ENCODE measurements around the gene ZSCAN20.

Gene ZSCAN20
- total RNA-seq = 2.4 to 13.1 reads per million in 2 donors

- DNase-seq = peak; percentile 64
Measured at GRCh38 chr1:33472269-33472980, at the start of gene ZSCAN20. ZSCAN20 (plus strand) TSS chr1:33472645; CDS start chr1:33479289, 6,644 bp downstream.

- DNase-seq = no peak
Measured at GRCh38 chr1:33424205-33424604, 48.2 kb upstream of the ZSCAN20 start.

DNA sequence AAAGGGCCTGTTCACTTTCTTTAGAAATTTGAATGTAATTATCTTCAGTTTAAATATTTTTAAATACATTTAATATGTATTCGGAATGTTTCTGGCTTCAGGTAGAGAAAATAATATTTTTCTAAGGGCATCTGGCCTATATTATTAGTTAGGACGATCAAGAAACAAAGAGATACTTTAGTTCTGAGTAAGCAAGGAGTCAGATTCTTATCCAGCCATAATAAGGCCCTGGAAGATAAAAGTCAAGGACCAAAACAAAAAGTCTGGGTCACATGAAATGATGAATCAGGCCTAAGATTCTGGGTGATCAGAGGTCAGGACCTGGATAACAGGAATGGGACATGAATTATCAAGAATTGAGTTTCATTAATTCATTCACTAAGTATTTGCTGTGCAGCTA lies 47.8 kb upstream of the ZSCAN20 start:
- DNase-seq = no peak

- no peak for DNase-seq
Measured at GRCh38 chr1:33425900-33426299, 46.5 kb upstream of the ZSCAN20 start.

GRCh38 chr1:33426916-33427315 lies 45.5 kb upstream of the ZSCAN20 start:
- no peak for DNase-seq

DNA sequence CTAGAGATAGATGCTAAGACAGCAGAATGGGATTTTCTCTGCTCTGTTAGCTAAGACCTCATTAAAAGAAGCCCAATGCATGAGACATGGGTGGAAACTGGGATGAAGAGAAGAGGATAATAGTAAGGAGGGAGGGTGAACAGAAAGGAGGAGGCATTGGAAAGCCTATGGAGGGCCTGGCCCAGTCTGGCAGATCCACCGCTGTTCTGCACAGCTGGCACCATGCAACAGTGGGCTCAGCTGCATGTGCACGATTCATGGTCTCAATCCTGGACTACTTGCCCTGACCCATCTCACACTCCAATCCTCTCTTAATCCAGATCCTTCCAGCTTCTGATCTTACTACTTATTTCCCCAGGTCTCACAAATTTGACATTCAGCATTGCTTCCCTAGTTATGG lies 43.8 kb upstream of the ZSCAN20 start:
- DNase-seq = no peak

DNA sequence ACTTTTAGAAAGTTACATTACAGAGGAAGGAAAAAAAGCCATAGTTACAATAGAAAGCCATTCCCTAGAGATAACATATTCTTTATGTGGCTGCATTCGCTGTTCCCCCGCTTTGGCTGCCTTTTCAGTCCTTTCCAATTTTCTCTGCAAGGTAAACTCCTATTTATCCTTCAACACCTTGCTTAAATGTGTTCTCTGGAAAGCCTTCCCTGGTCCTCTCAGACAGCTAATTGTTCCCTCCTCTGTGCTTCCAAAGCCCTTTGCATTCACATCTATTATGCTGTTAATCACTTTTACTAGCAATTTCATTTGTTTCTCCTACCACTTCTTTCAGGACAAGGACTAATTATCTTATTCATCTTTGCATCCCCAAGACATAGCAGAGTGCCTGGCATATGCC lies 43.1 kb upstream of the ZSCAN20 start:
- no peak for DNase-seq

DNA sequence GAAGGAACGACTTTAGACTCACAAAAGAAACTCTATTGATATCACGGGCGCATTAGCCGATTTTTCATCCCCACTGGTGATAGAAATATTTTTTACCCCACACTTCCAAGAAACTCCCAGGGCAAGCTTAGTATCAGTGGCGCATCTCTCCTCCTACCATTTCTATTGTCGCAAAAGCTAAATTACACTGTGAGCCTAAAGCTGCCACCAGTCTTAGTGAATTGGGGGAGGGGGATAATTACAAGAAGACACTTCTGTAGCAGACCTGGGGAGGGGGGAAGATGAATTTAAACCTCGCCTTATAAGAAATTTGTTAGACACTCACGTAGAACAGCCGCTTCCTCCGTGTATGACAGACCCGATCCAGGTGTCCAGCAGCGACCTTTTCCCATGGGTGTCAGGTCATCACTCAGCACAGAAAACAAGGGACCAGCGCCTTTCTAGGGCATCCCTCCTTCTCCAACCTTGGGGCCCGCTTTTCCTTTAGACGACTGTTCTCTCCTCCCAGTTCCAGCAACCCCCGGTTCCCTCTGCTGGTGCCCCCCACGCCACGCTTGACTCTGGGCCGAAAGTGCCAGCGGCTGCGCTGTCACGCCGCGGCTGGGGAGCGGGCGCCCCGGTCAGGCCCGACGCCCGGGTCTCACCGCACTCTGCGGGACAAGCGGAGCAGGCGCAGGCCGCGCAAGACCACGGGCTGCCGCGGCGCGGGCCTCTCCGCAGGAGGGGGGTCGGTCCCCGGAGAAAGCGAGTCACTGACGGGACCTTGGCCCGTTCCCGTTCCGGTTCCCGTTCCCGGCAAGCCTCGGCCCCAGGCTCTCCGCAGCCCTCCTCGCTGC lies 42.4 kb upstream of the ZSCAN20 start:
- no peak for DNase-seq

GRCh38 chr1:33430692-33431593 lies 41.5 kb upstream of the ZSCAN20 start, which contains the start of gene PHC2:
PHC2 (minus strand) TSS chr1:33431095; CDS start chr1:33375539, 55,556 bp downstream.
- DNase-seq = peak; percentile 88

DNA sequence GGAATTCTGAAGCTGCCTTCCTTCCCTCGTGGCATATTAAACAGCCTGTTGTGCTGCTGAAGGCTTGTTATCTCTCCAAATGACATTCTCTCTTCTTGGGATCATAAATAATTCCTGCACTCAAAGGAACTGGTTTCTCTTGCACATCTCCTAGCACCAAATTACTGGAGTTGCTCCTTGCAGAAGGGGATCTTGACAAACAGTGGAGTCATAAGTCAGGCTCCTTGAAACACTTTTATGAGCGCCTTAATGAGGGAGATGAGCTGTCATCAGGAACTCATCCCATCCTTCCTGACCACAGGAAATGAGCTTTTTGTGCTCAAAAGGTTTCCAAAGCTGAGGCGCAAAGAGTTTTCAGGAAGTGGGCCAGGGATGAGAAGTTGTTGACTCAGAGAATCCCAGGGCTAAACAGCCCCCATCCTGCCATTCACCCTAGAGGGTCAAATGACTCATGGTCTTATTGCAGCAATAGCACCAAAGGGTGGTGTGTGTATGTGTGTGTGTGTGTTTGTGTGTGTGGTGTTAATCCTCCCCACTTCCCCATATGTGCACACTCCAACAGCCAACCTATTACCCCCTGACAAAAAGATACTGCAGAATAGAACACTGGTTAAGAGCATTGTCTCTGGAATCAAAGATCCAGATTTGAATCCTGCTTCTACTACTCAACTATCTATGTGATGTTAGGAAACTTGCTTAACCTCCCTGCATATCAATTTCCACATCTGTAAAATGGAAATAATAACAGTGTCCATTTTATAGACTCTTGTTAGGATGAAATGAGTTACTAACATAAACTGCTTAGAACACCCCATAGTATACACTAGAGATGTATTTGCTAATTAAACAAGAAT lies 38.7 kb upstream of the ZSCAN20 start:
- DNase-seq = no peak

- no peak for DNase-seq
Measured at GRCh38 chr1:33434363-33434750, 38.1 kb upstream of the ZSCAN20 start.

- DNase-seq = no peak
Measured at GRCh38 chr1:33435096-33435820, 37.2 kb upstream of the ZSCAN20 start.

- no peak for DNase-seq
Measured at GRCh38 chr1:33436557-33437285, 35.7 kb upstream of the ZSCAN20 start.

- DNase-seq = no peak
Measured at GRCh38 chr1:33438364-33439160, 33.9 kb upstream of the ZSCAN20 start.

GRCh38 chr1:33439662-33440061 lies 32.8 kb upstream of the ZSCAN20 start:
- no peak for DNase-seq

GRCh38 chr1:33441088-33441745 lies 31.2 kb upstream of the ZSCAN20 start:
- no peak for DNase-seq

DNA sequence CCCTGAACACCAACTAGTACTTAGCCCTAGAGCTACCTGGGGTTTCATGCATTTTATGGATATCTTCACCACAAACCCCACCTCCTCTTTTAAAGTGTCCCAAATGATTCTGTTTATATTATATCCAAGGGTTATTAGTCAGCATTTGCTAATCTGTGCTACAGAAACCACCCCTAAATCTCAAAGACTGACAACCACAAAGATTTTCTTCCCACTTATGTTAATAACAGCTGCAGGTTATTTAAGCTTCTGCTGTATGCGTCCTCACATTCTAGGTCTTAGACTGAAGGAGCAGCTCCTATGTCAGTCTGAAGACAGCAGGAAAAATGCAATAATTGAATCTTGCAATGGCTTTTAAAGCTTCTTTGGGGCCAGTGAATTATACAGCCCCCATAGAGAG lies 30.3 kb upstream of the ZSCAN20 start:
- DNase-seq = no peak

DNA sequence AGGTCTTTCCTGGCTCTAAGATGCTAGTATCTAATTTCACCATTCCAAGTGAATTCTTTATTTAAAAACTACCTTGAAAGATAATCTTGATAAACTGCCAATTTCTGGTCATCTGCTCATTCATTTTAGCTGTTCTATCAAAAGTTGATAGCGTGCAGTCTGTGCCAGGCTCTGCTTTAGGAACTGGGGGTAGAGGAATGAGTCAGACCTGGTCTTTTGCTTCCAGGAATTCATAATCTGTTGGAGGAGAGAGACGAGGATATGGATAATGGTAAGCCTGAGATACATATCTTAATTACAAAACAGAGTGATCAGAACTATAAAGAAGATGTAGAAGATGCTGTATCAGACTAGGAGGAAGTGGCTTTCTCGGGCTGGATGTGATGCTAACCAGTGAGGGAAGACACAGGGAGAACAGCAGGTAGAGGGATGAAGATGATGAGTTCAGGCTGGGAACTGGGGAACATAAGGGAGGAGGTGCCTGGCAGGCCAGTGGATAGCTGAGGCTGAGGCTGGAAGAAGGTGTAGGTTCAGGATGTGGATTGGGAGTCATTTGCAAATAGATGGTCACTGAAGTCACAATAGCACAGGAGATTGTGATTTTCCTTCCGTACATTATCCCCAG lies 29.3 kb upstream of the ZSCAN20 start:
- no peak for DNase-seq
